Cardiac fibroblast (primary cell): ENCODE results near the gene OXCT1.
A peak's percentile ranks its signal among the peaks of the same experiment; 100 is the strongest.

Experiments used
- DNase-seq, 2 donors: peaks; one replicate each; pipeline versions ENCODE4 v3.0.0 to v3.0.0-alpha.2; 2010; ENCODE audit warnings: low read depth in 2 of 2
- H3K4me3 ChIP-seq, 2 donors: replicated peaks in 1 of 2; 1 replicate in 1 of 2; 2 replicates in 1 of 2; pipeline ENCODE4 v1.5.1; 2011; ENCODE audit warnings: low read depth in 2 of 2, low read length in 2 of 2, mild to moderate bottlenecking in 2 of 2, moderate library complexity in 1 of 2
- TF ChIP-seq, protein P1 (sequence below): IDR thresholded peaks from one replicate; pipeline ENCODE4 v1.5.1; 2011; ENCODE audit warnings: low read depth, mild to moderate bottlenecking, low read length, inconsistent platforms

OXCT1 gene

DNA sequence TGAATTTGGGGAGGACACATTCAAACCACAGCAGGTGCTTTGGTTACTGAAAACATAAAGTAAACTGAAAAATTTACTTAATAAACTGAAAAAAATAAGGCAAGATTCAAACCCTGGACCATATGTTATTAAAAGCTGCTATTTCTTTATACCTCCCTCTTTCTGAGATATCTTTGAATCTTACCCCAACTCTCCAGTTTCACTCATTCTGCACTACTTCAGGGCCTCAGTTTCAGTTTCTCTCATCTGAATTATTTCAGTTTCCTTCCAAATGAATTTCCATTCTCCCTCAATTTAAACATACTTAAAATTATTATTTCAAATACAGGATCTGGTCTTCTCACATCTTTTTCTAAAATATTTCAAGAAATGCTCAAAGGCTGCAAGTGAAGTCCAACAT is 4.9 kb upstream of the OXCT1 start:
- TF ChIP-seq, protein P1, sequence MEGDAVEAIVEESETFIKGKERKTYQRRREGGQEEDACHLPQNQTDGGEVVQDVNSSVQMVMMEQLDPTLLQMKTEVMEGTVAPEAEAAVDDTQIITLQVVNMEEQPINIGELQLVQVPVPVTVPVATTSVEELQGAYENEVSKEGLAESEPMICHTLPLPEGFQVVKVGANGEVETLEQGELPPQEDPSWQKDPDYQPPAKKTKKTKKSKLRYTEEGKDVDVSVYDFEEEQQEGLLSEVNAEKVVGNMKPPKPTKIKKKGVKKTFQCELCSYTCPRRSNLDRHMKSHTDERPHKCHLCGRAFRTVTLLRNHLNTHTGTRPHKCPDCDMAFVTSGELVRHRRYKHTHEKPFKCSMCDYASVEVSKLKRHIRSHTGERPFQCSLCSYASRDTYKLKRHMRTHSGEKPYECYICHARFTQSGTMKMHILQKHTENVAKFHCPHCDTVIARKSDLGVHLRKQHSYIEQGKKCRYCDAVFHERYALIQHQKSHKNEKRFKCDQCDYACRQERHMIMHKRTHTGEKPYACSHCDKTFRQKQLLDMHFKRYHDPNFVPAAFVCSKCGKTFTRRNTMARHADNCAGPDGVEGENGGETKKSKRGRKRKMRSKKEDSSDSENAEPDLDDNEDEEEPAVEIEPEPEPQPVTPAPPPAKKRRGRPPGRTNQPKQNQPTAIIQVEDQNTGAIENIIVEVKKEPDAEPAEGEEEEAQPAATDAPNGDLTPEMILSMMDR: no peak
- DNase-seq: no peak
- no peak overlapping the region for H3K4me3 ChIP-seq

DNA sequence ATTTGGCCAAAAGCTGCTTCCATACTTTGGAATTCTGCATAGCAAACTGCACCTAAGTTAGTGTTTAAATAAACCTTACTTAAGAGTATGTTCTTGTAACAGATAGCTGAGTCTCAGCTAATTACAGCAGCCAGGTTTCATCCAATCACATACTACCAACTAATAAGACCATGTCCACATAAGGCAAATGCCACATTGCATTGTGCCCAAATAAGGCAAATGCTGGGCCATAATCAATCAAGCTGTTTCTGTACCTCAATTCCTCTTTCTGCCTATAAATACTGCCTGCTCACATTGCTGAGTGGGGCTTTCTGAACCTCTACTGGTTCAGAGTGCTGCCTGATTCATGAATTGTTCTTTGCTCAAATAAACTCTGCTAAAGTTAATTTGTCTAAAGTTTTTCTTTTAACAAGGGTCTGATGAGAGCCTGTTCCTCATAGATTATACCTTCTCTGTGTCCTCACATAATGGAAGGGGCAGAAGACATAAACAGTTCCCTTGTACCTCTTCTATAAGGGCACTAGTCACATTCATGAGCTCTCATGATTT is 4.4 kb upstream of the OXCT1 start:
- no peak overlapping the region for H3K4me3 ChIP-seq
- DNase-seq: no peak
- TF ChIP-seq, protein P1: no peak

DNA sequence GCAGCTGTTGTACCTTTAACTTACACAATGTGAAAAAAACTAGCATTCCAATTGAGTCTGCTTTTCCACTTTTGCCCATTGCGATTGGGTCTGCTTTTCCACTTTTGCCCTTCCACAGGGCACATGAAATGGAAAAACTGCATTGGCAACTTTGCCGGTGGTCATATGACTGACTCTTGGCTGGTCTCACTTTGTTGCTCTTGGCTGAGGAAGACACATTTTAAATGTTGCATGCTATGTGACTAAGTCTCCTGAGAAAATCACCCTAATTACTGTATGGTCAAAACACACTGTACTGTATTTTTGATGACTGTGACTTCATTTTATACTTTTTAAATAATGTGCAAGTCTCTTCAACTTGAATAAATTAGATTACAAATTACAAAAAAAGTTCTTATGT is 1.6 kb upstream of the OXCT1 start:
- TF ChIP-seq, protein P1: no peak
- no peak overlapping the region for H3K4me3 ChIP-seq
- peak; percentile 79 to 81 for DNase-seq

DNA sequence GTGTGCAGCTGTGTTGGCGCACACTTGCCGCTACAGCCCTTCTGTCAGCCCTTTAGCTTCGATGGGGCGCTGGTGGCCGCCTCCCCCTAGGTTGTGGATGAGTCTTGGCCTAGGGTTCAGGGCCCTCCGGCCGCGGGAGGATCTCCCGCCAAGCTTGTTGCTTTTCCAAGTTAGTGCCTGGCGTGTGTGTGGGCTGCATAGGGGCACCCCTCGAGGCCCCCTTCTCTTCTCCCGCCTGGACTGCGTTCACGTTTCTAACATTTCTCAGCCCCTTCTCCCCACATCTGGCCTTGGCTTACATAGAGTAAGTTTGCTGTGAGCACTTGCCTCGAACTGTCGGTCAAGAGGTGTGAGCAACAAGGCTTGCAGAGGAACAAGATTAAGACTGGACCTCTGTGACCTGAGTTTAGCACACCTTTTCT is 413 bp upstream of the OXCT1 start:
- TF ChIP-seq, protein P1: no peak
- peak overlapping the region; percentile 81 to 92 for H3K4me3 ChIP-seq
- DNase-seq: no peak

DNA sequence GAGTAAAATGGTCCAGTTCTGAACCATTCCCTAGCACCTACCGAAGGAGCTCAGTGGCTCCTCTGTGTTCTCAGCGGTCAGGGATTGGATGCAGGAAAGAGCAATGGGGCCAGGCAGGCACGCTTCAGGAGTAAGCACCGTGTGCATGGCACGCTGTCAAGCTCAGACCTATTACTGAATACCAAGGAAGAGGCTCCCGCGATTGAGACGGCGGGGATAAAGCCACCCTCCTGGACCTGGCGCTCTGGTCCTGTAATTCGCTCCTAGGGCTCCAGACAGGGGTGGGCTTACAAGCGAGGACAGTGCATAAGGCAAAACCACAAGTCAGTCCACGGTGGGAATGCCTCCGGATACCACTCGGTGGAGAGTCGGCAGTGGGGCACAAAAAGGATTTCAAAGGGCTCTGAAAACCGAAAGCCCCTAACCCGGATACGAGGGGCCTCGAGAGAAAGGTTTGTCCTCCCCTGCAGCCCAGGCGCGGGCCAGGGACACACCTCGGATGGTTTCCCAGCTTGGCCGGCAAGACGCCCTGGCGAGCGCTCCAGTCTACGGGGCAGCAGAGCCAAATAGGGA is 988 bp downstream of the OXCT1 start:
- peak overlapping the region; percentile 81 to 92 for H3K4me3 ChIP-seq
- TF ChIP-seq, protein P1: no peak
- DNase-seq: peak; percentile 22

DNA sequence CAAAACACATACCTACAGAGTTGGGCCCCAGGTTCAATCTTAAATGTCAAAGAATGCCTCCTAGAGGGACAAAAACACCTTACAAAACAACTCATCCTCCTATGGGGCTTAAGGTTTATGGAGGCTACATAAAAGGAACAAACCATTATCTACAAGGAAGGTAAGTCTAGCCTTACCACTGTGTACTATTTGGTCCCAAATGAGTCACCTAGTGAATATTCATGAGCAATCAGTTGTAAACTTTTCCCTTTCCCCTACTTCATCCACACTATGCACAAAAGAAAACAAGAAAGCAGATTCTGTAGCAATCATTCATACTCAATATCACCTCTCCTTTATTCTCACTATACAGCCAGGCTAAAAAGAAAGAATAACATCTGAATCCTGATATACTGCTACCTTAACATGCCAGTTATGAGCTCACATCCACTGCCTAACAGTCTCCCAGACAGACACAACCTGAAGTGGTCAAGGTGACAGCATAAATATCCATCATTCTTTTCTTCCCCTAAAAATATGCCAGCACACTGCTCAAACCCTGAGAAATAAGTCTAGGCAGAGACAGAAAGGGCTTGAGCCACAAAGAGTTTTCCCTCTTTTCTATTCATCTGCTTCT is 6.2 kb downstream of the OXCT1 start:
- H3K4me3 ChIP-seq: no peak overlapping the region
- DNase-seq: peak; percentile 15 to 61
- TF ChIP-seq, protein P1: no peak
